GM19239 (cell line): ENCODE measurements around the gene CPA5.
"Not testable (repeated sequence)": the region's sequence is repeated elsewhere in the genome, so short reads cannot be mapped to it uniquely, and the experiment has no call there.

Experiments
- DNase-seq: peaks from one replicate; pipeline ENCODE4 v3.0.0; 2011; ENCODE audit warnings: low spot score; ENCODE audit not compliant: insufficient read length
- FAIRE-seq: peaks from 2 replicates; lab custom pipeline; 2011; peaks lifted over from hg19 to GRCh38; lab: Jason Lieb, UNC

The CPA5 gene

DNA sequence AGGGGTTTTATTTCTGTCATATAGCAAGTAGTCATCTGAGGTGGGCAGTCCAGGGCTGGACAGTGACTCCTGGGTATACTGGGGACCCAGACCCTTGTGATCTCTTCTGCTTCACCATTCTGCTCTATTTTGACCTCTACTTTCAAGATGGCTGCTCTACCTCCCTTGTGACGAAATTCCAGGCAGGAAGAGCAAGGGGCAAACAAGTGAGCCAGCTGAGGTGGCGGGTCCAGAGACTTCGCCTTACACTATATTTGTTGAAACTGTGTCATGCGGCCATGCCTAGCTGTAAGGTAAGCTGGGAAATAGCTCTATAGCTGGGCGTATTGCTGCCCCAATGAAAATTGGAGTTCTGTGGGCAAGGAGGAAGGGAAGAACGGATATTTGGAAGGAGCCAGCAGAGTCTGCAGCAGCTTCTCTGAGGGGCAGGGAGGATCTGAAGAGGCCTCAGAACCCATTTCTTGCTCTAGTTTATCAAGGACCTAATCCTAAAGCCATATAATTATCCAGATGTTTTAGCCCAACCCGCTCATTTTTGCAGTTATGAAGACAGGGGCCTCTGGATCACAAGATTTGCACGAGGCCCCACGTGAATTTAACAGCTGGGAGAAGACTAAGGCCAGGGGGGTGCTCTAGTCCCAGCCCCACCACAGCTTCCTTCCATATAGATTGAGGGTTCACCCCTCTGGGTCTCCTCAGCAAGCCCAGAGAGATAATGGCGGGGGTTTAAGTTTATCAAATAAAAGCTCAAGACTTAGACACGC, 28.0 kb downstream of the CPA5 start:
- DNase-seq: no peak
- no peak for FAIRE-seq

DNA sequence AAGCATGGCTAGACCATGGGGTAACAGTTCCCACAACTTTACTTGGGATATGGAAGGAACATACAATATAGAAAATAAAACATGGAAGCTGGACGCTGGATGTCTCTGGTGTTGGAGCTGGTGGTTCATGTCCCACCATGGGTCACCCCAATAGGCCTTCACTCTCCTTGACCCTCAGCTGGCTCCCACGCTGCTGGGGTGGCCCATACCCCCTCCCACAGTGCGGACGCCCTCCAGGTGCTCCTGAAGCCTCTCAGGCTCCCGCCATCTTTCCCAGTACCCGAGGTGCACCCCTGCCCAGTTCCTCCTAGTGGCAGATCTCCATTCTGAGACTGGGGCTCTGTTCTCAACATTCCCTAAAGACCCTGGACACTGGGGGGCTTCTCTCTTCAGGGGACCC, 29.9 kb downstream of the CPA5 start:
- DNase-seq: no peak
- FAIRE-seq: no peak

DNA sequence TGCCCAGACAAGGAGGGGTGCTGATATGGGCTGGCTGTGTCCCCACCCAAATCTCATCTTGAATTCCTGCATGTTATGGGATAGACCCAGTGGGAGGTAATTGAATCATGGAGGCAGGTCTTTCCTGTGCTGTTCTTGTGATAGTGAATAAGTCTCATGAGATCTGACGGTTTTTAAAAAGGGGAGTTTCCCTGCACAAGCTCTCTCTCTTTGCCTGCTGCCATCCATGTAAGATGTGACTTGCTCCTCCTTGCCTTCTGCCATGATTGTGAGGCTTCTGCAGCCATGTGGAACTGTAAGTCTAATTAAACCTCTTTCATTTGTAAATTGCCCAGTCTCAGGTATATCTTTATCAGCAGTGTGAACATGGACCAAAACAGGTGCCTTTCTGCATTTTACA, 31.8 kb downstream of the CPA5 start:
- FAIRE-seq, DNase-seq: not testable (repeated sequence)

DNA sequence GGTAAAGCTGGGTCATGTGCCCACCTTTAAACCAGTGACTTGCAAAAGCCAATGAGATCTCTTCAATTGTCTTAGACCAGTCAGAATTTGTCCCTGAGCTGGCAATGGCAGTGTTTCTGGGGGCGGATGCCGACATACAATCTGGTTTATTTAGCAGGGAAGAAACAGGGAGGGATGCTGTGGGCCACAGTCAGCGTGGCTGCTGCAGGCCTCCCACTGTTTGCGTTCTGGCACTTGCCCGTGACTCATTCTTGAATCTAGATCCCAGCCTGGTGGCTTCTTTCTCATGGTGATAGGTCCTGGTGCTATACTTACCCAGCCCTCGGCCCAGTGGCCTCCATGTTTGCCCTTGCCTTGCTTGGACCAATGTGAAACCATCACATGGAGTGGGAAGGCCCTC, 32.6 kb downstream of the CPA5 start:
- FAIRE-seq: no peak

DNA sequence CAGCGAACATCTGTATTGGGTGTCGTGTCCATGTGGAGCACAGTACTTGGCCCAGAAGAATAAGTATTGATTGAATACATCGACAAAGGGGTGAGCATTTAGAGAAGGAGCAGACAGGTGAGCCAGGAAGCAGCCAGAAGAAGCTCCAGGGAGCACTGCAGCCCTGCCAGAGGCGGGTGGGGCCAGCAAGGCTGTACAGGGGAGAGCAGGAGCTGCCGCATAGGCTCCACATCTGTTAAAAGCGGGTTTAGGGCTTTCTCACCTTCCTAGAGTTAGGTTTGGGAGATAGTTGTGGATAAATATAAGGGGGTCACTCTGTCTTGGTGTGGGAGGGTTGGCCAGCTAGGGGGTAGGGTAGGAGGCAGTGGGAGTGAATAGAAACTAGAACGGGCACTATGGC, 34.4 kb downstream of the CPA5 start:
- FAIRE-seq (no peak), DNase-seq (no peak)

More for the DNA sequence above, 32.6 kb downstream of the CPA5 start:
- DNase-seq: no peak

DNA sequence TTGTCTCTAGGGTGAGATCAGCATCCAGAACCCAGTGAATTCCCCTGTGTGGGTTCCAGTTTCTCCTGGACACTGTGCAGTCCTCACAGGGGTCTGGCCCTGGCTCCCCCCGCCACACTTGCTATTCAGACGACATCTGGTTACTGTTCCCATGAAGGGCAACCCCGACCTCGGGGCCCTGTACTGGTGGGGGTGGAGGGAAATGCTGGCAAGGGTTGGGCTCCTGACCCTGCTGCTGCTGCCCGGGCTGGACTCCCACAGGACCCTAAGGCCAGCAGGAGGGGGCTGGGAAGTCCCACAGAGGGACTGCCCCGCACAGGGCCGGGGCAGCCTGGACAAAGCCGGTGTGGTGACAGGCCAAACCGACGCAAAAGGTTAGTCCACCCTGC, 34.9 kb downstream of the CPA5 start:
- no peak for DNase-seq

DNA sequence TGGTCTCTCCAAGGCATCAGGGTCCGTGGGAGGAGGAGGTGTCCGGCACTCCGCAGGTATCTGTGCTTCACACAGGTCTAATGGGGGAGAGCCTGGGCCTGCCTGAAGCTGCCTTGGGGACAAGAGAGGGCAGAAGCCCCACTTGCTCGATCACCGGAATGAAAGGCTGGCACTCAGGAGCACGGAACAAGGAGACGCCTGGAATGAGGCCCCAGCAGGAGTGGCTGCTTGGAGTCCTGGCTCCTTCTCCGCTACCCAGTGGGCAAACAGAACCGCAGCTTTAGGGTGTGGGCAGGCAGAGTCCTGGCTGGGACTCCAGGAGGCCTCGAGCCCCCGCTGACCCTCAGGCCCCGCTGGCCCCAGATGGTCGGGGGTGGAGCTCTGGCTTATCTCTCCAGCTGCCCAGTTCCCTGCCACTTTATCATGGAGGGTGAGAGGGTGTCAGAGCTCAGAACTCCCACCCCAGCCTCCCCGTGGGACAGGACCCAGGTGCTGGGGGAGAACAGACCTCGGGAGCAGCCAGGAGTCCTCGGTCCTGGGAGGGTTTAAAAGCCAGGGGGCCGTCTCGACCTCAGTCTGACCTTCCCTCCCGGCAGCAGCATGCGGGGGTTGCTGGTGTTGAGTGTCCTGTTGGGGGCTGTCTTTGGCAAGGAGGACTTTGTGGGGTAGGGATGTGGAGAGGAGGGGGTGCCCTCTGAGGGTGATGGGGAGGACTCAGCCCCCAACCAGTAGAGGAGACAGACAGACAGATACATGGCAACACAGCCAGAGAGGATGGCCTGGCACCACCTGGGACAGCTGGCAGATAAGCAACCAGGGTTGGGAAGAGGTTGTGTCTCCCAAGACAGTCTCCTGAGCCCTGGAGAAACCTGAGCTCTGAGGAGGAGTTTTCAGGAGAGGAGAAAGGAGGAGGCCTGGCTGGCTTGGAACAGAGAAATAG, 35.6 kb downstream of the CPA5 start, which contains the start of gene CPA1:
Gene CPA1, plus strand, starts transcription at position 574 of the 940 bp plus-strand sequence. Its CDS starts 27 bp downstream, at position 601.
- no peak for DNase-seq
- no peak for FAIRE-seq

More for the DNA sequence above, 34.9 kb downstream of the CPA5 start:
- FAIRE-seq: no peak

DNA sequence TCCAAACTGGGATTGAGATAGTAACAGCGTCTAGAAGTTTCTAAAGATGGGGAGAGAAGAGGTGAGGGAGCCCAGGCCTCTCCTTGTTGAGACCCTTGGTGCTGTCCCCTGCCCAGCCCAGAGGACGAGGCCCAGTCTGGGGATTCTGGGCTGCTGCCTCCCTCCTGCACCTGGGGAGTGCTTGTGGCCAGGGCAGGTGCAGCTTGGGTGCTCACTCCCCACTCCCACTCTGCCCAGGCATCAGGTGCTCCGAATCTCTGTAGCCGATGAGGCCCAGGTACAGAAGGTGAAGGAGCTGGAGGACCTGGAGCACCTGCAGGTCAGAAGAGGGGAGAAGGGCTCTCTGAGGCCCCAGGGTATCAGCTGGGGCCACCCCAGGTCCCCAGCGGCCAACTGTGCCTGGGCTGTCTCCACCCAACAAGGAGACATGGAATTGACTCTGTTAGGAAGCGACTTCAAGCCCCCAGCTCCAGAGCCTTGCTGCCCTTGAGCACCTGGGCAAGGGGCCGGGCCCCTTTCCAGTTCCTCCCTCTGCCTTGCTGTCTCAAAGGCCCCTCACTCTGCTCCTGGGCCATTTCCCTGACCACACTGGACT, 36.3 kb downstream of the CPA5 start:
- DNase-seq (no peak), FAIRE-seq (no peak)

DNA sequence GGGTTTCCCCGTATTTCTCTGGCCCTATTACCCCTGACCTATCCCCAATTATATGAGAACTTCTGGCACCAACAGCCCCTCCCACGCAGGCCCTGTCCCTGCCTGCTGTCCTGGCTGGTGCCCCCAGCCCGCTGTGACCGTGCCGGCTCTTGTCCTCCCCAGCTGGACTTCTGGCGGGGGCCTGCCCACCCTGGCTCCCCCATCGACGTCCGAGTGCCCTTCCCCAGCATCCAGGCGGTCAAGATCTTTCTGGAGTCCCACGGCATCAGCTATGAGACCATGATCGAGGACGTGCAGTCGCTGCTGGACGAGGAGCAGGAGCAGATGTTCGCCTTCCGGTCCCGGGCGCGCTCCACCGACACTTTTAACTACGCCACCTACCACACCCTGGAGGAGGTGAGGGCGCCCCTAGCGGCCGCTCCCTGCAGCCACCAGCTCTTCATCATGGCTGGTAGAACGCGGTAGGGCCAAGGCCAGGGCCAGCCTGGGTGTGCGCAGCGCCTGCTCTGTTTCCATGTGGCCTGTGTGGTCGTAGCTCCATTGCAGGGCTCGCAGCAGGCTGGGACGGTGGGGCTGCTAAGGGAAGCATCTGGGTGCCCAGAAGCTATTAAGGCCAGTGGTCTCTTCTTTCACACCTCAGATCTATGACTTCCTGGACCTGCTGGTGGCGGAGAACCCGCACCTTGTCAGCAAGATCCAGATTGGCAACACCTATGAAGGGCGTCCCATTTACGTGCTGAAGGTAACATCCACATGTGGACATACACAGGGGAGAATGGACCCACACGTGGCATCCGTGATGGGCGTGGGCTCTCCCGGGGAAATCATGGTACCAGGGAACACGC, 37.1 kb downstream of the CPA5 start:
- DNase-seq (no peak), FAIRE-seq (no peak)

DNA sequence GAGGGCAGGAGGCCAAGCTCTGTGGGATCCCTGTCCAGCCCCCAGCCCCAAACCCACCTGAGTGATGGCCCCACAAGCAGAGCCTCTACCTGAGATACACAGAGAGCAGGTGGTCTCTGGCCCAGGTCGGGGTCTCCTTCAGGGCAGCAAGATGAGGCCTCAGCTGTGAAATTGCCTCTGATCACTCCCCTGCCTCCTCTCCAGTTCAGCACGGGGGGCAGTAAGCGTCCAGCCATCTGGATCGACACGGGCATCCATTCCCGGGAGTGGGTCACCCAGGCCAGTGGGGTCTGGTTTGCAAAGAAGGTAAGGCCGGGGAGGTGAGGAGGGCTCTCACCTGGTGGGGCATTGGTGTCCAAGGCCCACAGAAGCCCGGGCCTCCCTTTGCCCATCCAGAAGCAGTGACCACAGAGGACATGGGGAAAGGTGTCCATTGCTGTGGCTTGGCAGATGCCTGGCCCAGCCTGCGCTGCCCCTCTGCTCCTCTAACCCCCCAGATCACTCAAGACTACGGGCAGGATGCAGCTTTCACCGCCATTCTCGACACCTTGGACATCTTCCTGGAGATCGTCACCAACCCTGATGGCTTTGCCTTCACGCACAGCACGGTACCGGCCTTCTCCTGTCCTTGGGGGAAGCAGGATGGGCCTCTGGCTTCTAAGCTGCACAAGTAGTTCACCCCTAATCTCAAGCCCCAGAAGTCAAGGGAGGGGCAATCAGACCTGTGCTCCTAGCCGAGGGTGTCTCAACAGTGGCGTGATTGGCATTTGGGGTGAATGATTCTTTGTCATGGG, 38.8 kb downstream of the CPA5 start:
- DNase-seq (no peak), FAIRE-seq (no peak)

DNA sequence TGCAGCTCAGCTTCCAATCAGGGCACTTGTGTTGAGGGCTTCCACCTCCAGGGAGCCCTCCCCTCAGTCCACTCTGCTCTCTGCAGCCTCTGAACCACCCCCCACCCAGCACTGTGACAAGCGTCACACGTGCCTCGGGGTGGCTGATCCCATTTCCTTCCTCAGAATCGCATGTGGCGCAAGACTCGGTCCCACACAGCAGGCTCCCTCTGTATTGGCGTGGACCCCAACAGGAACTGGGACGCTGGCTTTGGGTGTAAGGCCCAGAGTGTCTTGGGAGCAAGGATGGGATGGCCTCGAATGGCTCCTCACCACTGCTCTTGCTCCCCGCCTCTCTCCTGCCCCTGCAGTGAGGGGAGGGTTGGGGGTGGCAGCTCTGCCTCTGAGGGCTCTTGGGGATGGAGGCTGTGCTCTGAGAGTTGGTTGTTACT, 39.8 kb downstream of the CPA5 start:
- FAIRE-seq (no peak), DNase-seq (no peak)

DNA sequence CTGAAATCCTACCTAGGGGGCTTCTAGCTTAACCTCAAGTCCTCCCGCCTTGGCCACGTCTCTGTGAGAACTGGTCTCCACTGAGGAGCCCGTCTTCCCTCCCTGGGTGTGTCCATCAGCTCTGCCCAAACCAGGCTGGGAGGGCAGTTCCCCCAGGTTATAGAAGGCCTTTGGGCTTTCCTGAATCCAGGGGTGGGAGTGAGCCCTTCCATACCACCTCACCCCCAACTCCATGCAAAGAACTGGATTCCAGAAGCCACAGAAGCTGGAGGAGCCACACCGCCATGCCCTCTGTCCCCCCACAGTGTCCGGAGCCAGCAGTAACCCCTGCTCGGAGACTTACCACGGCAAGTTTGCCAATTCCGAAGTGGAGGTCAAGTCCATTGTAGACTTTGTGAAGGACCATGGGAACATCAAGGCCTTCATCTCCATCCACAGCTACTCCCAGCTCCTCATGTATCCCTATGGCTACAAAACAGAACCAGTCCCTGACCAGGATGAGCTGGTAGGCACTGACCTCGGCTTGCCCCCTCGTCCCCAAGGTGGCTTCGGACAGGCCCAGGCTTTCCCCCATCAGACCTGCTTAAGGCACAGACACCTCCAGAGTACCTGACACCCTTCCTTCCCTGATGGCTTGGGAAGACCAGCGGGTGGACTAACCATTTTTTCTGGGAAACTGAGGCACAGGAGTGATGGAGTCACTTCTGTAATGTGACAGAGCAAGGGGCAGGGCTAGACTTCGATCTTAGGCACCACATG, 40.4 kb downstream of the CPA5 start:
- DNase-seq (no peak), FAIRE-seq (no peak)

DNA sequence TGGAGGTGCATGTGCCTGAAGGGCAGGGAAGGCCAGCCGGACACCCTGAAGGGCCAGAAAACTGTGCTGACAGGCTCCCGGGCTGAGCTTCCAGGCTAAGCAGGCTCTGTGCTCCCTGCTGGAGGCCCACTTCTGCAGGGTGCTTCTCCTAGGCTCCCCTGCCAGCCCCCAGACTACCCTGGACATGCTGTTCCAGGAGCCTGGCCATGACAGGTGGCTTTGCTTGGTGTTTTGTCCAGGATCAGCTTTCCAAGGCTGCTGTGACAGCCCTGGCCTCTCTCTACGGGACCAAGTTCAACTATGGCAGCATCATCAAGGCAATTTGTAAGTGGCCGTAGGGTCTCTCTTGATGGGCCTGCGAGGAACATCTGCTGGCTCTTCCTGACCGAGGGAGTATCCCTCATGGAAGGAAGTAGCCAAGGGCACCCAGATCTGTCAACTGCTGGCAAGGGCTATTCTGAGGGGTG, 41.0 kb downstream of the CPA5 start:
- FAIRE-seq: no peak
- no peak for DNase-seq

DNA sequence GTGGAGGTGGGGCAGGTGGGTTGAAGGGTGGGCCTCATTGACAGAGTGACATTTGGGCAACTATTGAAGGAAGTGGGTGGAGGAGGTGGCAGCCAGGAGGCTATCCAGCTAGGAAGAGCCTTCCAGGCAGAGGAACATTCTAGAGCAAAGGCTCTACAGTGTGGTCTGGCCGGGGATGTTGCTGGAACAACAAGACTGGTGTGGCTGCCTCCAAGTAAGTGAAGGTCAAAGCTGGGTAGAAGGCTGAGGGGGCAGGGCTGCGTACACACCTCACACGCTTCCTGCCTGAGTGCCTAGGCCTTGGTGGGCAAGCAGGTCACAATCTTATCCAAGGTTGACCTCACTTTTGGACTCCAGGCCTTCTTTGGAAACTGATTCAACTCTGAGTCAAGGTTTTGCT, 42.3 kb downstream of the CPA5 start:
- DNase-seq (no peak), FAIRE-seq (no peak)

DNA sequence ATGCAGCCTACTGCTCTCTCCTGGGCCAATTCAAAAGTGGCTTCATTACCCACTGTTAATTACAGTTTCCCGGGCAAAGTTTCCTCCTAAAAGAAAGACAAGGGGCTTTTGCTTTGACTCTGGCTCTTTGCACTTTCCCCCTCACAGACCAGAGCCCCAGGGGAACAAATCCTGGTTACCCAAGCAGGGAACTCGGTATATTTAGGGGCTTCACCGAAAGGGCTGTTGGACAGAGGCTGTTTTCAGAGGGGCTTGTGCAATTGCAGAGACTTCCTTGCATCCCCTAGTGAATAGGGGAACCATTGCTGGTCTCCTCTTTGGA, 42.7 kb downstream of the CPA5 start:
- no peak for FAIRE-seq
- DNase-seq: no peak

DNA sequence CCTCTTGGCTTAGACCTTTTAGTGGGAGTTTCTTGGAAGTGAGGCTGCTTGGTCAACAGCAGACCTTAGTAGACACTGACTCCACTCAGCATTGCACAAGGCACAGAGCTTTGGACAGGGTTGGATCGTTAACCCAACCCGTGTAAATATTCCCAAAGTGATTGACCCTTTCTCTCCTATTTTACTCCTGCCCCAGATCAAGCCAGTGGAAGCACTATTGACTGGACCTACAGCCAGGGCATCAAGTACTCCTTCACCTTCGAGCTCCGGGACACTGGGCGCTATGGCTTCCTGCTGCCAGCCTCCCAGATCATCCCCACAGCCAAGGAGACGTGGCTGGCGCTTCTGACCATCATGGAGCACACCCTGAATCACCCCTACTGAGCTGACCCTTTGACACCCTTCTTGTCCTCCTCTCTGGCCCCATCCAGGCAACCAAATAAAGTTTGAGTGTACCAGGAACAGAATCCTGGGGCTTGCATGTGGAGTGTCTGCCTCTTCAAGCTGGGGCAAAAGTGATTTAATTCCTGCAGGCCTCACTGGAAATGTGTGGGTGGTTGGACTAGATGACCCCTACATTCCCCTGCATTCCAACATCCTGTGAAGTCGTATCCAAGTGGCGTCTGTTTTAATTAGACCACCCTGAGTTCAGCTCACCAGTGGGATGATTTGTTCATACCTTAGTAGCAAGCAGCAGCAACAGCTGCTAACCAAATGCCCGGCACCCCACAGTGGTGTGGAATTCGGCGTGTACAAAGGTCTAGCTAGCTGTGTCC, 43.2 kb downstream of the CPA5 start:
- DNase-seq (no peak), FAIRE-seq (no peak)

DNA sequence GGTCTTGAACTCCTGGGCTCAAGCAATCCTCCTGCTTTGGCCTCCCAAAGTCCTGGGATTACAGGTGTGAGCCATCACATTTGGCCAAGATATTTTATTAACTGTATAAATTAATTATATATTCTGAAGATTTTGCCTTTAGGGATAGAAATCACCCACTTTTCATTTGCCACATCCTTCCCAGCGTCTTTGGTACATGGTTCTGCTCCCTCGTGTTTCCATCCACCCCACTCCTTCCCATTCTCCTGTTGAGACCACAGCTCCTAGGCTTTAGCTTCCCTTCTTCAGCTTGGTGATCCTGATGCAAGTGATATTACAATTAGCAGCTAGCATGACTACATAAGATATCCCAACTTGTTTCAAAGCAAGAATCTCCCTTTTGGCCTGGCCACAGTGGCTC, 44.1 kb downstream of the CPA5 start:
- FAIRE-seq: no peak

DNA sequence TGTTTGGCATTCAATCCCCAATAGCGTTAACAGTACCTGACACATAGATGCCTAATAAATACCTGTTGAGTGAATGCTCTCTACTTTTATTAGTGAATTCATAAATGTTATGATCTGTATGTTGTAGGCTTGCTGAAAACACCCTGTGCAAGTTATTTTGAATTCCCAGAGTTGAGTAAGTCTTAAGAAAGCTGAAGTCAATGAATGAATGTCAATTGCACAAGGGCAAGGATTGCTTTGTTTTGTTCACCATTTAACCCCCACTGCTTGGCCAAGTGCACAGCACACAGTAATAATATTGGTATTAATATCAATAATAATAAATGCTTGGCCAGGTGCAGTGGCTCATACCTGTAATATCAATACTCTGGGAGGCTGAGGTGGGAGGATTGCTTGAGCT, 45.9 kb downstream of the CPA5 start:
- DNase-seq: no peak
- no peak for FAIRE-seq

More for the DNA sequence above, 44.1 kb downstream of the CPA5 start:
- no peak for DNase-seq
